Psoas muscle (tissue), 8 donors: ENCODE results near the gene OSM. TPM values are rescaled to one million over a fixed set of nuclear protein-coding genes. Genes with fewer than 3 reads are reported as not detected.
A peak's percentile ranks its signal among the peaks of the same experiment; 100 is the strongest.

Source experiments
- ATAC-seq, 4 donors: fragments of 200-7000 bp; cut with Tn5 transposase; one replicate each; pipeline ENCODE4 v1.9.1; 2020; ENCODE audit warnings: moderate library complexity in 3 of 4, mild to moderate bottlenecking in 2 of 4
- DNase-seq, 2 donors: peaks; one replicate each; pipeline ENCODE4 v3.0.0-alpha.2; 2020
- H3K27ac ChIP-seq: fragments of 200-600 bp; one replicate; pipeline ENCODE4 v1.8.0; 2022
- H3K27me3 ChIP-seq, 3 donors: fragments of 200-600 bp in 1 of 3; one replicate each; pipeline versions ENCODE4 v1.6.1 to v1.8.0; 2013 to 2022; ENCODE audit warnings: low read length in 2 of 3, mild to moderate bottlenecking in 2 of 3, moderate library complexity in 1 of 3; ENCODE audit not compliant: insufficient read depth in 3 of 3
- H3K36me3 ChIP-seq, 2 donors: fragments of 200-600 bp in 1 of 2; one replicate each; pipeline versions ENCODE4 v1.6.1 to v1.8.0; 2013 to 2022; ENCODE audit warnings: low read depth in 1 of 2, mild to moderate bottlenecking in 1 of 2, moderate library complexity in 1 of 2; ENCODE audit not compliant: insufficient read depth in 1 of 2
- H3K4me1 ChIP-seq: fragments of 200-600 bp; one replicate; pipeline ENCODE4 v1.8.0; 2022
- H3K4me3 ChIP-seq: fragments of 200-600 bp; one replicate; pipeline ENCODE4 v1.8.0; 2022; ENCODE audit warnings: mild to moderate bottlenecking
- H3K9me3 ChIP-seq: fragments of 200-600 bp; one replicate; pipeline ENCODE4 v1.8.0; 2022
- WGBS, 3 donors: extraction: QIAGEN DNeasy Blood & Tissue Kit; methylation state at CpG; one replicate each; pipeline versions ENCODE4 v1.1.6 to v1.1.7; 2013; 5-methylcytosine and 5-hydroxymethylcytosine counted together
- intact Hi-C, 2 donors: fragments of 100-400 bp; cut with DNase I; formaldehyde crosslinking; loops; one replicate each; pipeline versions ENCODE4 v1.11.0 to v1.14.2; 2022
- polyA plus RNA-seq, 3 donors: library from polyadenylated mRNA; stranded (reverse); fragments of 200-250 nt; gene quantifications; one replicate each; pipeline ENCODE4 v1.2.3, GENCODE V29; 2013
- total RNA-seq, 4 donors: library from RNA; stranded (reverse); fragmentation: NEBNext Ultra II Directional in 2 of 4; extraction: Animal tissue kit (Norgen Biotek cat#: 25700) in 2 of 4; gene quantifications; one replicate each; pipeline versions ENCODE4 v1.2.1 to v1.2.4, GENCODE V29; 2021 to 2023
- TF ChIP-seq, protein P1 (sequence below): fragments of 200-600 bp; IDR thresholded peaks from one replicate; pipeline ENCODE4 v1.8.0; 2022; ENCODE audit warnings: antibody characterized with exemption
- donor health status: healthy with polysubstance abuse.
- donor health status: DM: no; HTN: no; CAD: no; lungs with moderate emphysema.
- donor health status: Bipolar disorder and iron deficiency.
- donor health status: healthy.
- donor health status: DM: yes; HTN: yes; CAD: no.
- donor health status: DM: no; HTN: no; CAD: no.
- donor health status: DM: no; HTN: no; CAD: no.
- donor health status: DM: yes; HTN: yes; CAD: no.

The OSM gene
- total and polyA plus RNA-seq, 7 donors, result 0.08 to 0.39 (median 0.23) TPM; not detected in 3

DNA sequence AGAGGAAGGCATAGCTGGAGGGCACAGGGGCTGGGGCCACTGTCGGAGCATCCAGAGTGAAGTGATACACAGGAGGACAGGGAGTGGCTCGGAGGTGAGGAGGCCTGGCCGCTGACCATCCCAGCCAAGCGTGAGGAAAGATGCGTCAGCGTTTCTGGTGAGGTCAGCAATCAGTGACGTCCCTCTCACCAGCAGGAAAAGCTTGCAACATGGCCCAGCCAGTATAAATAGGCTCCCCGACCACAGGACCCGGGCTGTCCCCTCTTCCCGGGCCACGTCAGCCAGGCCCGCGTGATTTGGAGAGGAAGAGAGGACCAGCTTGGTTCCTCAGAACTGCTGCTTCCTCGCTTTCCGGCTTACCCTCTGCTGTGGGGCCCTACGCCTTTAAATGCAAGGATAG lies 4.2 kb upstream of the OSM start:
- H3K27me3 ChIP-seq, result no peaks in the 10 kb centered on the region
- peak; percentile 66 to 82 for DNase-seq
- intact Hi-C loops, result no loop called here
- ATAC-seq, result peak in 3 of 4 donors; percentile 20 to 54 (median 32)
- no peak overlapping the region for H3K27ac ChIP-seq
- no peaks in the 10 kb centered on the region for H3K36me3 ChIP-seq
- WGBS, 3 donors, result 75 to 80% (median 77%) methylated on average over 16 of the region's 16 CpGs
- no peak overlapping the region for H3K4me3 ChIP-seq
- TF ChIP-seq, protein P1, sequence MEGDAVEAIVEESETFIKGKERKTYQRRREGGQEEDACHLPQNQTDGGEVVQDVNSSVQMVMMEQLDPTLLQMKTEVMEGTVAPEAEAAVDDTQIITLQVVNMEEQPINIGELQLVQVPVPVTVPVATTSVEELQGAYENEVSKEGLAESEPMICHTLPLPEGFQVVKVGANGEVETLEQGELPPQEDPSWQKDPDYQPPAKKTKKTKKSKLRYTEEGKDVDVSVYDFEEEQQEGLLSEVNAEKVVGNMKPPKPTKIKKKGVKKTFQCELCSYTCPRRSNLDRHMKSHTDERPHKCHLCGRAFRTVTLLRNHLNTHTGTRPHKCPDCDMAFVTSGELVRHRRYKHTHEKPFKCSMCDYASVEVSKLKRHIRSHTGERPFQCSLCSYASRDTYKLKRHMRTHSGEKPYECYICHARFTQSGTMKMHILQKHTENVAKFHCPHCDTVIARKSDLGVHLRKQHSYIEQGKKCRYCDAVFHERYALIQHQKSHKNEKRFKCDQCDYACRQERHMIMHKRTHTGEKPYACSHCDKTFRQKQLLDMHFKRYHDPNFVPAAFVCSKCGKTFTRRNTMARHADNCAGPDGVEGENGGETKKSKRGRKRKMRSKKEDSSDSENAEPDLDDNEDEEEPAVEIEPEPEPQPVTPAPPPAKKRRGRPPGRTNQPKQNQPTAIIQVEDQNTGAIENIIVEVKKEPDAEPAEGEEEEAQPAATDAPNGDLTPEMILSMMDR, result no peak
- no peaks in the 10 kb centered on the region for H3K4me1 ChIP-seq
- no peaks in the 10 kb centered on the region for H3K9me3 ChIP-seq

DNA sequence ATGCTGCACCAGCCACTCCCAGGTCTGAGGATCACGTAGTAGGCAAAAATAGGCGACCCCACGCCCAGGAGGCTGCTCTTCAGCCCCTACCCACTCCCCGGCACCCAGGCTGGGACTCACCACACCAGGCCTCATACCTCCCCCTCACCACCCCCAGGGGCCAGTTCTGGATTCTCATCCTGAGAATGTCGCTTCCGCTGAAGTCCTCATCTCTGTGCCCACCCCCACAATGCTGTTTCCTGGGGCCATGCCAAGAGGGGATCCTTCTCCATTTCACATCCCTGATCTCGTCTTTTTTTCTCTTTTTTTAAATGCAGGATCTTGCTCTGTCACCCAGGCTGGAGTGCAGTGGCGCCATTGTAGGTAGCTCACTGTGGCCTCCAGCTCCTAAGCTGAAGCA lies 1.7 kb upstream of the OSM start:
- Histone ChIP-seq H3K4me1 (no peaks in the 10 kb centered on the region), H3K9me3 (no peaks in the 10 kb centered on the region), H3K27me3 (no peaks in the 10 kb centered on the region), H3K4me3 (no peak overlapping the region), H3K27ac (no peak overlapping the region), H3K36me3 (no peaks in the 10 kb centered on the region)
- TF ChIP-seq, protein P1, result no peak
- intact Hi-C loops, result loop anchor here in 1 of 2 donors (10.0 kb wide), 1 partner anchor 216 kb away; no protein-coding TSS in a partner anchor
- DNase-seq (no peak), ATAC-seq (no peak)
- WGBS, 3 donors, result 79 to 85% (median 83%) methylated on average over 8 of the region's 8 CpGs

DNA sequence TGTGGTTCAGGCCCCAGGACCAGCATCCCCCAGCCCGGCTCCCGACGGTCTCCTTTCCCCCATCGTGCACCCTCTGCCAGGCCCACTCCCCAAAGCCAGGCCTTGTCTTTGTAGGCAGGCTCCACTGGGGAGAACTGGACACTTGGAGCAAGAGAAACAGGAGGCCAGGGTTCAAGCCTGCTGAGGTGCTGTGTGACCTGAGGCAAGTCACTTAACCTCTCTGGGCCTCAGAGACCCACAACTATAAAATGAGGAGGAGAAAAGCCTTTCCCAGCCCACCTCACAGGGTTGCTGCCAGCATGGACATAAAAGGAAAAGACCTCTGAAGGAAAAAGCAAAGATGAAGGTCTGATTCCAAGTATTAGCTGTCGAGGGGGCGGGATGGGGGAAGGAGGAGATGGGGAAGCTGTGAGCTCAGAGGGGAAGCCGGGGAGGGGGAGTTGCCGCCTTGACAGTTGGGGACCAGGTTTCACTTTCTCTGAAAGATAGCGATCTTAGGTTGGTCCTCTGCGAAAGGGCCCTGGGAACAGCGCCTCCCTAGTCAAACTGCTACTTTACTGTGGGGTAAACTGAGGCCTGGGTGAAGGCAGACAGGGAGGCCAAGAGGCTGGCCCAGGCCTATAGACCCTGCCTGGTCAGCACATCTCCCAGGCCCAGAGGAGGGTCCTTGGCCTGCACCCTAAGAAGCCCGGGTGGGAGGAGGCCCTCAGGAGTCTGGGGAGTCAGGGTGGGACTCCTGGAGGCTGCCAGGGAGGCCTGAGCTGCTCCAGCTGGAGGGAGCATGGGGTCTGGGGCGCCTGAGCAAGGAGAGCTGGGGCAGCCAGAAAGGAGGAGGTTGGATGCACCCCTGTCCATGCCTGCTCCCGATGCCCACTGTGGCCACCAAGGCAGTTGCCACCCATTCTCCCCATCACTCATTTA lies 991 bp upstream of the OSM start:
- Histone ChIP-seq H3K4me3 (peak overlapping the region; percentile 43), H3K27me3 (no peaks in the 10 kb centered on the region), H3K27ac (no peak overlapping the region), H3K36me3 (no peaks in the 10 kb centered on the region), H3K4me1 (no peaks in the 10 kb centered on the region), H3K9me3 (no peaks in the 10 kb centered on the region)
- ATAC-seq, result no peak
- DNase-seq, result no peak
- intact Hi-C loops, result loop anchor here in 1 of 2 donors (10.0 kb wide), 1 partner anchor 217 kb away; no protein-coding TSS in a partner anchor
- whole genome bisulfite sequencing, 3 donors, result 76 to 83% (median 81%) methylated on average over 12 to 14 of the region's 14 CpGs
- TF ChIP-seq, protein P1, result no peak

DNA sequence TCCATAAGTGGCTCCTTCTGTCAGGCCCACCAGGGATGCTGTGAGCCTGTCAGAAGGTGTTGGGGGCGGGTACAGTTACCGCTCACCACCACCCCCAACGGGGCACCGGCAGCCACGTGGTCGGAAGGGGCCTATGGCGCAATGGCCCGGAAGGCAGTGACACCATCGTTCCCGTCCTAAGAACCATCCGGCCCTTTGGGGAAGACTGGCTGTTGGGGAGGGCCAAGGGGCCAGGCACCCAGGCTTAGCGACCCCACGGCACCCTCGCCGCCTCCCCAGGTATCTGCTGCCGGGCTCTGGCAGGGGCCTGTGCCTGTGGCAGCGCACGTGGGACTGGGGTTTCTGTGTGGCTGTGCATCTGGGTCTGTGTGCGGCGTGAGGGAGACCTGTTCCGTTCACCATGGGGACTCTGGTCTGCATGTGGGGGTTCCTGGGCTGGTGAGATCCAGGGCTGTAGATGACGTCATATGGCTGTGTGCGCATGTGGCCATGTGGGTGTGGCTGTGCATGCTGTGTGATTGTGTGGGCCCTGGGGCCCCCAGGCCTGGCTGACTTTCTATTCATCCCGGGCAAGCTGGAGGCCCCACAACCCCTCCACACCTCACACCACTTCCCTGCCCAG lies 717 bp downstream of the OSM start:
- TF ChIP-seq, protein P1, result no peak
- WGBS, 3 donors, result 67 to 79% (median 67%) methylated on average over 24 of the region's 24 CpGs
- DNase-seq, result peak in 1 of 2 donors; percentile 79
- H3K27ac ChIP-seq, result peak overlapping the region; percentile 23
- no peaks in the 10 kb centered on the region for H3K4me1 ChIP-seq
- peak overlapping the region; percentile 43 for H3K4me3 ChIP-seq
- no peaks in the 10 kb centered on the region for H3K36me3 ChIP-seq
- H3K27me3 ChIP-seq, result no peaks in the 10 kb centered on the region
- intact Hi-C loops, result loop anchor here (2.0 to 10.0 kb wide), 2 partner anchors 121 to 219 kb away; partner anchors contain the start of gene RNF215 (in 1 of the 2)
- peak in 1 of 4 donors; percentile 28 for ATAC-seq
- no peaks in the 10 kb centered on the region for H3K9me3 ChIP-seq
